ENCODE measurements around the gene NDUFS8. TPM values are rescaled to one million over a fixed set of nuclear protein-coding genes. Genes with fewer than 3 reads are reported as not detected.
A peak's percentile ranks its signal among the peaks of the same experiment; 100 is the strongest.

NDUFS8 gene
- total RNA-seq, 2 donors from 2014 or later: 128 to 129 TPM

GRCh38 chr11:68007498-68008380 is 22.7 kb upstream of the NDUFS8 start:
- Mint-ChIP-seq H3K27me3 (ENCODE audit: low read depth) (no peaks in the 10 kb centered on the region), H3K27ac (no peak overlapping the region), H3K4me3 (no peak overlapping the region), H3K9me3 (no peaks in the 10 kb centered on the region), H3K36me3 (ENCODE audit: insufficient read depth in 2 of 2) (no peaks in the 10 kb centered on the region), H3K4me1 (ENCODE audit: low read depth) (peaks cover 15% of the 10 kb centered on the region)
- DNase-seq: no peak
- ATAC-seq (replicated peaks in 1 of 2): no peak

GRCh38 chr11:68008381-68009337 is 21.8 kb upstream of the NDUFS8 start:
- ATAC-seq (replicated peaks in 1 of 2) (no peak), DNase-seq (no peak)
- Mint-ChIP-seq H3K4me3 (no peak overlapping the region), H3K36me3 (ENCODE audit: insufficient read depth in 2 of 2) (no peaks in the 10 kb centered on the region), H3K4me1 (ENCODE audit: low read depth) (peaks cover 12% of the 10 kb centered on the region), H3K27ac (no peak overlapping the region), H3K27me3 (ENCODE audit: low read depth) (no peaks in the 10 kb centered on the region), H3K9me3 (no peaks in the 10 kb centered on the region)

- no peak overlapping the region for H3K4me3 Mint-ChIP-seq
- no peaks in the 10 kb centered on the region for H3K27me3 Mint-ChIP-seq (ENCODE audit: low read depth)
Observed at GRCh38 chr11:68009391-68010089, 20.9 kb upstream of the NDUFS8 start.

GRCh38 chr11:68010090-68011041 is 20.1 kb upstream of the NDUFS8 start, which contains the start of gene ALDH3B1:
ALDH3B1 (plus strand) TSS chr11:68010327; CDS start chr11:68015298, 4,971 bp downstream.
- Mint-ChIP-seq H3K4me1 (ENCODE audit: low read depth) (no peaks in the 10 kb centered on the region), H3K27ac (no peak within 1 kb of the TSS), H3K27me3 (ENCODE audit: low read depth) (no peaks in the 10 kb centered on the region), H3K4me3 (no peak within 1 kb of the TSS), H3K36me3 (ENCODE audit: insufficient read depth in 2 of 2) (no peaks in the 10 kb centered on the region), H3K9me3 (no peaks in the 10 kb centered on the region)
- no peak for ATAC-seq (replicated peaks in 1 of 2)
- DNase-seq: no peak

More at GRCh38 chr11:68009391-68010089, 20.9 kb upstream of the NDUFS8 start:
- peaks cover 6% of the 10 kb centered on the region for H3K4me1 Mint-ChIP-seq (ENCODE audit: low read depth)
- DNase-seq (no peak), ATAC-seq (replicated peaks in 1 of 2) (no peak)
- no peak overlapping the region for H3K27ac Mint-ChIP-seq
- no peaks in the 10 kb centered on the region for H3K9me3 Mint-ChIP-seq
- H3K36me3 Mint-ChIP-seq (ENCODE audit: insufficient read depth in 2 of 2): no peaks in the 10 kb centered on the region

GRCh38 chr11:68011051-68011943 is 19.2 kb upstream of the NDUFS8 start:
- no peak overlapping the region for H3K27ac Mint-ChIP-seq
- no peaks in the 10 kb centered on the region for H3K9me3 Mint-ChIP-seq
- H3K27me3 Mint-ChIP-seq (ENCODE audit: low read depth): no peaks in the 10 kb centered on the region
- no peaks in the 10 kb centered on the region for H3K4me1 Mint-ChIP-seq (ENCODE audit: low read depth)
- no peaks in the 10 kb centered on the region for H3K36me3 Mint-ChIP-seq (ENCODE audit: insufficient read depth in 2 of 2)
- ATAC-seq (replicated peaks in 1 of 2): no peak
- DNase-seq: no peak
- no peak overlapping the region for H3K4me3 Mint-ChIP-seq

- Mint-ChIP-seq H3K27ac (no peak overlapping the region), H3K4me3 (no peak overlapping the region), H3K9me3 (no peaks in the 10 kb centered on the region), H3K27me3 (ENCODE audit: low read depth) (no peaks in the 10 kb centered on the region), H3K4me1 (ENCODE audit: low read depth) (no peaks in the 10 kb centered on the region), H3K36me3 (ENCODE audit: insufficient read depth in 2 of 2) (no peaks in the 10 kb centered on the region)
- DNase-seq (no peak), ATAC-seq (replicated peaks in 1 of 2) (no peak)
Observed at GRCh38 chr11:68012044-68012842, 18.2 kb upstream of the NDUFS8 start.

GRCh38 chr11:68012843-68013610 is 17.5 kb upstream of the NDUFS8 start:
- Mint-ChIP-seq H3K9me3 (no peaks in the 10 kb centered on the region), H3K36me3 (ENCODE audit: insufficient read depth in 2 of 2) (no peaks in the 10 kb centered on the region), H3K4me1 (ENCODE audit: low read depth) (no peaks in the 10 kb centered on the region), H3K27me3 (ENCODE audit: low read depth) (no peaks in the 10 kb centered on the region), H3K27ac (no peak overlapping the region), H3K4me3 (no peak overlapping the region)
- DNase-seq (no peak), ATAC-seq (replicated peaks in 1 of 2) (no peak)

- Mint-ChIP-seq H3K4me1 (ENCODE audit: low read depth) (no peaks in the 10 kb centered on the region), H3K36me3 (ENCODE audit: insufficient read depth in 2 of 2) (no peaks in the 10 kb centered on the region)
- ATAC-seq (replicated peaks in 1 of 2): no peak
Observed at GRCh38 chr11:68013611-68014156, 16.8 kb upstream of the NDUFS8 start.

GRCh38 chr11:68014157-68014946 is 16.1 kb upstream of the NDUFS8 start:
- no peaks in the 10 kb centered on the region for H3K27me3 Mint-ChIP-seq (ENCODE audit: low read depth)
- peak; percentile 70 to 72 for ATAC-seq (replicated peaks in 1 of 2)
- DNase-seq: no peak

More at GRCh38 chr11:68013611-68014156, 16.8 kb upstream of the NDUFS8 start:
- H3K27me3 Mint-ChIP-seq (ENCODE audit: low read depth): no peaks in the 10 kb centered on the region
- no peak for DNase-seq
- no peak overlapping the region for H3K27ac Mint-ChIP-seq
- no peak overlapping the region for H3K4me3 Mint-ChIP-seq
- no peaks in the 10 kb centered on the region for H3K9me3 Mint-ChIP-seq

More at GRCh38 chr11:68014157-68014946, 16.1 kb upstream of the NDUFS8 start:
- Mint-ChIP-seq H3K4me3 (no peak overlapping the region), H3K4me1 (ENCODE audit: low read depth) (no peaks in the 10 kb centered on the region), H3K27ac (no peak overlapping the region), H3K9me3 (no peaks in the 10 kb centered on the region), H3K36me3 (ENCODE audit: insufficient read depth in 2 of 2) (no peaks in the 10 kb centered on the region)

All from activated T-cell treated with anti-CD3 and anti-CD28 coated beads, Interleukin-2, amount 50 U/mL, for 72 hours (primary cell).